HEK293 (cell line): ENCODE data around the gene VAMP8.

Source experiments
- BCL11B ChIP-seq: fragments of 450-650 bp; formaldehyde crosslinking; IDR thresholded peaks from 2 replicates; pipeline ENCODE4 v1.5.1; 2016; ENCODE audit warnings: low read depth, missing biosample characterization, missing genetic modification characterization
- HOXA7 ChIP-seq: sonication (generic); formaldehyde crosslinking; IDR thresholded peaks from 2 replicates; pipeline ENCODE4 v1.8.1; 2022; ENCODE audit warnings: missing genetic modification reagents, borderline replicate concordance
- INSM2 ChIP-seq: fragments of 450-650 bp; formaldehyde crosslinking; IDR thresholded peaks from 2 replicates; pipeline ENCODE4 v1.5.1; 2016; ENCODE audit warnings: missing biosample characterization, missing genetic modification characterization
- KLF7 ChIP-seq: fragments of 450-650 bp; formaldehyde crosslinking; IDR thresholded peaks from 2 replicates; pipeline ENCODE4 v1.5.1; 2016; ENCODE audit warnings: missing biosample characterization, missing genetic modification characterization, borderline replicate concordance
- MZF1 ChIP-seq: fragments of 450-650 bp; formaldehyde crosslinking; IDR thresholded peaks from 2 replicates; pipeline ENCODE4 v1.5.1; 2017; ENCODE audit warnings: missing biosample characterization, missing genetic modification characterization, borderline replicate concordance
- RBAK ChIP-seq: fragments of 450-650 bp; formaldehyde crosslinking; IDR thresholded peaks from 2 replicates; pipeline ENCODE4 v1.5.1; 2016; ENCODE audit warnings: missing biosample characterization, missing genetic modification characterization
- YY2 ChIP-seq: fragments of 450-650 bp; formaldehyde crosslinking; IDR thresholded peaks from 2 replicates; pipeline ENCODE4 v1.5.1; 2016; ENCODE audit warnings: missing biosample characterization, missing genetic modification characterization
- ZBTB10 ChIP-seq: fragments of 450-650 bp; formaldehyde crosslinking; IDR thresholded peaks from 2 replicates; pipeline ENCODE4 v1.5.1; 2016; ENCODE audit warnings: missing biosample characterization, missing genetic modification characterization
- ZBTB7A ChIP-seq: fragments of 450-650 bp; formaldehyde crosslinking; IDR thresholded peaks from 2 replicates; pipeline ENCODE4 v1.5.1; 2016; ENCODE audit warnings: low read depth, missing biosample characterization, missing genetic modification characterization
- ZNF132 ChIP-seq: fragments of 450-650 bp; formaldehyde crosslinking; IDR thresholded peaks from 2 replicates; pipeline ENCODE4 v1.5.1; 2017; ENCODE audit warnings: missing biosample characterization, missing genetic modification characterization, borderline replicate concordance
- ZNF146 ChIP-seq: fragments of 450-650 bp; formaldehyde crosslinking; IDR thresholded peaks from 2 replicates; pipeline ENCODE4 v1.5.1; 2016; ENCODE audit warnings: missing biosample characterization, missing genetic modification characterization
- ZNF202 ChIP-seq: fragments of 450-650 bp; formaldehyde crosslinking; IDR thresholded peaks from 2 replicates; pipeline ENCODE4 v1.5.1; 2016; ENCODE audit warnings: missing biosample characterization, missing genetic modification characterization, borderline replicate concordance
- ZNF239 ChIP-seq: fragments of 450-650 bp; formaldehyde crosslinking; IDR thresholded peaks from 2 replicates; pipeline ENCODE4 v1.5.1; 2016; ENCODE audit warnings: missing biosample characterization, missing genetic modification characterization
- ZNF341 ChIP-seq: fragments of 450-650 bp; formaldehyde crosslinking; IDR thresholded peaks from 2 replicates; pipeline ENCODE4; 2016; ENCODE audit warnings: low read depth, missing biosample characterization, missing genetic modification characterization
- ZNF521 ChIP-seq: fragments of 450-650 bp; formaldehyde crosslinking; IDR thresholded peaks from 2 replicates; pipeline ENCODE4 v1.5.1; 2017; ENCODE audit warnings: missing biosample characterization, mild to moderate bottlenecking, missing genetic modification characterization
- ZNF529 ChIP-seq: fragments of 450-650 bp; formaldehyde crosslinking; IDR thresholded peaks from 2 replicates; pipeline ENCODE4 v1.5.1; 2017; ENCODE audit warnings: missing genetic modification characterization, missing biosample characterization; ENCODE audit not compliant: insufficient replicate concordance
- ZNF791 ChIP-seq: fragments of 450-650 bp; formaldehyde crosslinking; IDR thresholded peaks from 2 replicates; pipeline ENCODE4 v1.5.1; 2016; ENCODE audit warnings: missing biosample characterization, missing genetic modification characterization
- ZNF792 ChIP-seq: fragments of 450-650 bp; formaldehyde crosslinking; IDR thresholded peaks from 2 replicates; pipeline ENCODE4 v1.5.1; 2016; ENCODE audit warnings: missing biosample characterization, missing genetic modification characterization
- ZNF843 ChIP-seq: fragments of 450-650 bp; formaldehyde crosslinking; IDR thresholded peaks from 2 replicates; pipeline ENCODE4 v1.5.1; 2016; ENCODE audit warnings: missing biosample characterization, missing genetic modification characterization
- TF ChIP-seq, protein P1 (sequence below): fragments of 450-650 bp; formaldehyde crosslinking; IDR thresholded peaks from 2 replicates; pipeline ENCODE4 v1.5.1; 2016; ENCODE audit warnings: missing biosample characterization, missing genetic modification characterization, borderline replicate concordance
- TF ChIP-seq, protein P2 (sequence below): fragments of 450-650 bp; formaldehyde crosslinking; IDR thresholded peaks from 2 replicates; pipeline ENCODE4 v1.5.0; 2017; ENCODE audit warnings: missing biosample characterization, missing genetic modification characterization, borderline replicate concordance
- TF ChIP-seq, protein P3 (sequence below): fragments of 450-650 bp; IDR thresholded peaks from 2 replicates; pipeline ENCODE4 v1.5.1; 2018; ENCODE audit warnings: missing biosample characterization, missing genetic modification characterization
- TF ChIP-seq, protein P4 (sequence below): fragments of 450-650 bp; formaldehyde crosslinking; IDR thresholded peaks from 2 replicates; pipeline ENCODE4 v1.5.1; 2016; ENCODE audit warnings: missing biosample characterization, missing genetic modification characterization

Gene VAMP8

DNA sequence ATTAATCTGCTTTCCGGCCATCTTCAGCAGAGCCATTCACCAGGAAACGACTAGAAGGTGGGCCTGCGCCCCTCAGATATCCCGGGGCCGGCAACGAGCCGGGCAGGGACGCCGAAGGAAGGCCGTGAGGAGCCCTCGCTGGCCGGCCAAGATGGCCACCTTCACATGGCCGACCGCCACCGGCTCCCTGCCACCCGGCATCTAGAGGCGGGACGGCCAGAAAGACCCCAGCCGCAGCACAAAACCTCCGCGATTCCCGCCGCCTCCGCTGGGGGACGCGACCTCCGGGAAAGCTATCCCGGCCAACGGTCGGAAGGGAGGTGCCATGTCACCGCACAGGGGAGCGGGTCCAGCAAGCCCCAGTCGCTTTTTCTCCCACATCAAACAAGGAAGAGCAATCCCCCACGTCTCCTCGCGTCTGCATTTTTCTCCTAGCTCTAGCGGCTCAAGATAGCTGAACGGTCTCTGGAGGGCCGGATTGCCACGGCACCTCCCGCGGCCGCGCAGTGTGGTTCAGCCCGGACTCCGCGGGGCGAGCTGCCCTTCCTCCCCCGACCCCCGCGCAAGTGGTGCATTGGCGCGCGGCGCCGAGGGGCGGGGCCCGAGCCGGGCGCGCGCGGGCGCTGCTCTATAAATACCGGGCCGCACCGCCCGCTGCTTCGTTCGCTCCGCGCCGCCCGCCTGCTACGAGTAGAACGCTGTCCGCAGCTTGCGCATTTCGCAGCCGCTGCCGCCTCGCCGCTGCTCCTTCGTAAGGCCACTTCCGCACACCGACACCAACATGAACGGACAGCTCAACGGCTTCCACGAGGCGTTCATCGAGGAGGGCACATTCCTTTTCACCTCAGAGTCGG, 38.7 kb upstream of the VAMP8 start, which contains the start of gene MAT2A (continued):
- TF ChIP-seq, protein P1, sequence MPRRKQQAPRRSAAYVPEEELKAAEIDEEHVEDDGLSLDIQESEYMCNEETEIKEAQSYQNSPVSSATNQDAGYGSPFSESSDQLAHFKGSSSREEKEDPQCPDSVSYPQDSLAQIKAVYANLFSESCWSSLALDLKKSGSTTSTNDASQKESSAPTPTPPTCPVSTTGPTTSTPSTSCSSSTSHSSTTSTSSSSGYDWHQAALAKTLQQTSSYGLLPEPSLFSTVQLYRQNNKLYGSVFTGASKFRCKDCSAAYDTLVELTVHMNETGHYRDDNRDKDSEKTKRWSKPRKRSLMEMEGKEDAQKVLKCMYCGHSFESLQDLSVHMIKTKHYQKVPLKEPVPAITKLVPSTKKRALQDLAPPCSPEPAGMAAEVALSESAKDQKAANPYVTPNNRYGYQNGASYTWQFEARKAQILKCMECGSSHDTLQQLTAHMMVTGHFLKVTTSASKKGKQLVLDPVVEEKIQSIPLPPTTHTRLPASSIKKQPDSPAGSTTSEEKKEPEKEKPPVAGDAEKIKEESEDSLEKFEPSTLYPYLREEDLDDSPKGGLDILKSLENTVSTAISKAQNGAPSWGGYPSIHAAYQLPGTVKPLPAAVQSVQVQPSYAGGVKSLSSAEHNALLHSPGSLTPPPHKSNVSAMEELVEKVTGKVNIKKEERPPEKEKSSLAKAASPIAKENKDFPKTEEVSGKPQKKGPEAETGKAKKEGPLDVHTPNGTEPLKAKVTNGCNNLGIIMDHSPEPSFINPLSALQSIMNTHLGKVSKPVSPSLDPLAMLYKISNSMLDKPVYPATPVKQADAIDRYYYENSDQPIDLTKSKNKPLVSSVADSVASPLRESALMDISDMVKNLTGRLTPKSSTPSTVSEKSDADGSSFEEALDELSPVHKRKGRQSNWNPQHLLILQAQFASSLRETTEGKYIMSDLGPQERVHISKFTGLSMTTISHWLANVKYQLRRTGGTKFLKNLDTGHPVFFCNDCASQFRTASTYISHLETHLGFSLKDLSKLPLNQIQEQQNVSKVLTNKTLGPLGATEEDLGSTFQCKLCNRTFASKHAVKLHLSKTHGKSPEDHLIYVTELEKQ (tag by site-specific recombination): no peak
- TF ChIP-seq ZNF521 (tag by site-specific recombination) (no peak), ZNF239 (no peak), KLF7 (tag by site-specific recombination) (no peak), ZNF202 (tag by site-specific recombination) (no peak), ZNF529 (no peak), HOXA7 (CRISPR knock-in tag) (no peak), RBAK (tag by site-specific recombination) (no peak), BCL11B (peak; percentile 97), ZBTB7A (tag by site-specific recombination) (no peak), ZNF146 (tag by site-specific recombination) (no peak), ZNF132 (no peak), ZNF792 (tag by site-specific recombination) (no peak), ZBTB10 (peak; percentile 39; the same call in 1 of the 2 replicates), ZNF791 (tag by site-specific recombination) (no peak), MZF1 (tag by site-specific recombination) (0 out of 2 replicates have a peak, but pooled peaks have one; percentile 13), INSM2 (tag by site-specific recombination) (peak; percentile 34; the same call in 1 of the 2 replicates), ZNF341 (tag by site-specific recombination) (peak; percentile 71), ZNF843 (tag by site-specific recombination) (0 out of 2 replicates have a peak, but pooled peaks have one; percentile 28), YY2 (tag by site-specific recombination) (peak; percentile 71; the same call in 1 of the 2 replicates)
- TF ChIP-seq, protein P2, sequence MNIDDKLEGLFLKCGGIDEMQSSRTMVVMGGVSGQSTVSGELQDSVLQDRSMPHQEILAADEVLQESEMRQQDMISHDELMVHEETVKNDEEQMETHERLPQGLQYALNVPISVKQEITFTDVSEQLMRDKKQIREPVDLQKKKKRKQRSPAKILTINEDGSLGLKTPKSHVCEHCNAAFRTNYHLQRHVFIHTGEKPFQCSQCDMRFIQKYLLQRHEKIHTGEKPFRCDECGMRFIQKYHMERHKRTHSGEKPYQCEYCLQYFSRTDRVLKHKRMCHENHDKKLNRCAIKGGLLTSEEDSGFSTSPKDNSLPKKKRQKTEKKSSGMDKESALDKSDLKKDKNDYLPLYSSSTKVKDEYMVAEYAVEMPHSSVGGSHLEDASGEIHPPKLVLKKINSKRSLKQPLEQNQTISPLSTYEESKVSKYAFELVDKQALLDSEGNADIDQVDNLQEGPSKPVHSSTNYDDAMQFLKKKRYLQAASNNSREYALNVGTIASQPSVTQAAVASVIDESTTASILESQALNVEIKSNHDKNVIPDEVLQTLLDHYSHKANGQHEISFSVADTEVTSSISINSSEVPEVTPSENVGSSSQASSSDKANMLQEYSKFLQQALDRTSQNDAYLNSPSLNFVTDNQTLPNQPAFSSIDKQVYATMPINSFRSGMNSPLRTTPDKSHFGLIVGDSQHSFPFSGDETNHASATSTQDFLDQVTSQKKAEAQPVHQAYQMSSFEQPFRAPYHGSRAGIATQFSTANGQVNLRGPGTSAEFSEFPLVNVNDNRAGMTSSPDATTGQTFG (tag by site-specific recombination): peak; percentile 59; the same call in 1 of the 2 replicates
- TF ChIP-seq, protein P3, sequence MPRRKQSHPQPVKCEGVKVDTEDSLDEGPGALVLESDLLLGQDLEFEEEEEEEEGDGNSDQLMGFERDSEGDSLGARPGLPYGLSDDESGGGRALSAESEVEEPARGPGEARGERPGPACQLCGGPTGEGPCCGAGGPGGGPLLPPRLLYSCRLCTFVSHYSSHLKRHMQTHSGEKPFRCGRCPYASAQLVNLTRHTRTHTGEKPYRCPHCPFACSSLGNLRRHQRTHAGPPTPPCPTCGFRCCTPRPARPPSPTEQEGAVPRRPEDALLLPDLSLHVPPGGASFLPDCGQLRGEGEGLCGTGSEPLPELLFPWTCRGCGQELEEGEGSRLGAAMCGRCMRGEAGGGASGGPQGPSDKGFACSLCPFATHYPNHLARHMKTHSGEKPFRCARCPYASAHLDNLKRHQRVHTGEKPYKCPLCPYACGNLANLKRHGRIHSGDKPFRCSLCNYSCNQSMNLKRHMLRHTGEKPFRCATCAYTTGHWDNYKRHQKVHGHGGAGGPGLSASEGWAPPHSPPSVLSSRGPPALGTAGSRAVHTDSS: peak; percentile 62
- TF ChIP-seq, protein P4, sequence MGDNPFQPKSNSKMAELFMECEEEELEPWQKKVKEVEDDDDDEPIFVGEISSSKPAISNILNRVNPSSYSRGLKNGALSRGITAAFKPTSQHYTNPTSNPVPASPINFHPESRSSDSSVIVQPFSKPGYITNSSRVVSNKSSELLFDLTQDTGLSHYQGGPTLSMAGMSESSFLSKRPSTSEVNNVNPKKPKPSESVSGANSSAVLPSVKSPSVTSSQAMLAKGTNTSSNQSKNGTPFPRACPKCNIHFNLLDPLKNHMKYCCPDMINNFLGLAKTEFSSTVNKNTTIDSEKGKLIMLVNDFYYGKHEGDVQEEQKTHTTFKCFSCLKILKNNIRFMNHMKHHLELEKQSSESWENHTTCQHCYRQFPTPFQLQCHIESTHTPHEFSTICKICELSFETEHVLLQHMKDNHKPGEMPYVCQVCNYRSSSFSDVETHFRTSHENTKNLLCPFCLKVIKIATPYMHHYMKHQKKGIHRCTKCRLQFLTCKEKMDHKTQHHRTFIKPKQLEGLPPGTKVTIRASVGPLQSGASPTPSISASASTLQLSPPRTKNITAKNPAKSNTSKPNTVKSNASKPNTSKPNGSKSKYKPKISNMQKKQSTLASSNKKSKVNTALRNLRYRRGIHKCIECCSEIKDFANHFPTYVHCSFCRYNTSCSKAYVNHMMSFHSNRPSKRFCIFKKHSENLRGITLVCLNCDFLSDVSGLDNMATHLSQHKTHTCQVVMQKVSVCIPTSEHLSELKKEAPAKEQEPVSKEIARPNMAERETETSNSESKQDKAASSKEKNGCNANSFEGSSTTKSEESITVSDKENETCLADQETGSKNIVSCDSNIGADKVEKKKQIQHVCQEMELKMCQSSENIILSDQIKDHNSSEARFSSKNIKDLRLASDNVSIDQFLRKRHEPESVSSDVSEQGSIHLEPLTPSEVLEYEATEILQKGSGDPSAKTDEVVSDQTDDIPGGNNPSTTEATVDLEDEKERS: no peak
